SH-SY5Y (cell line): Measurements from ENCODE around the gene KRTAP1-3.

ENCODE experiments used
- GATA2 ChIP-seq: IDR thresholded peaks from 2 replicates; pipeline ENCODE4 v1.6.1; 2011; ENCODE audit warnings: mild to moderate bottlenecking, low read depth, low read length
- GATA3 ChIP-seq: IDR thresholded peaks from 2 replicates; pipeline ENCODE4 v1.6.1; 2011; ENCODE audit warnings: low read depth, mild to moderate bottlenecking, low read length, moderate library complexity

The KRTAP1-3 gene

DNA sequence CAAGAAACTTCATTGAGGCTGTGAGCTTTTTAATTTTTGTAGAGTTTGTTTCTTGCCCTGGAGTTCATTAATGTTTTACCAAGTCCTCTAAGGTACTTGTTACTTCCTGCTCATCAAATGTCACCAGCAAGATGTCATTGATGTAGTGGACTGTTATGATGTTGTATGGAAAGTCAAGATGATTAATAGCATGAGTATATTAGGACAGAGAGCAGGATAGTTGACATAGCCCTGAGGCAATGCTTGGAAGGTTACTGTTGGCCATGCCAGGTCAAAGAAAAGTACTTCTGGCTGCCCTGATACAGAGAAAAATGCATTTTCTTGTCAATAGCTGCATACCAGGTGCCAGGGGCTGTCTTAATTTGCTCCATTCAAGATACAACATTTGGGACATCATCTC, 14.3 kb downstream of the KRTAP1-3 start:
- TF ChIP-seq GATA3 (no peak), GATA2 (no peak)

- TF ChIP-seq GATA3 (no peak), GATA2 (no peak)
Observed at GRCh38 chr17:41019415-41019814, 15.3 kb downstream of the KRTAP1-3 start.

GRCh38 chr17:41018541-41018940, 16.1 kb downstream of the KRTAP1-3 start:
- no peak for TF ChIP-seq GATA2
- TF ChIP-seq GATA3, result no peak

- TF ChIP-seq GATA3 (no peak), GATA2 (no peak)
Observed at GRCh38 chr17:41016578-41017215, 18.0 kb downstream of the KRTAP1-3 start.

DNA sequence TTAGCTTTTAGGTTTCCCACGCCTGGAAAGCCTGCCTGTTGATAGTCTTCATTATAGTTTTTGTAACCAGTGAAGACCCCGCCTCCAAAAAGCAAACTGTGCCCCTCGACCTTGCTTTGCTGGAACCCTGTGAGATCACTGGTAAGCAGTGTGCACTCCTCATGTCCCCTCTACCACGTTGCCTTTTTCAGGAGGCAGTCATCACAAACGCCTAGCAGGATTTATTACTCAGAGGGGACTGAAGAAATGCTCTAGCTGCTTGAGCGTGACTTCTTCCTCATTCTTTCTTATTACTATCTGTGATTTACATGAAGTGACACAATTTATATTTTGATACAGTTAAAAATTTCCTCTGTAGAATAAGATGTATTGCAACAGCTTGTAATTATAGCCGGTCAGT, 19.2 kb downstream of the KRTAP1-3 start:
- TF ChIP-seq GATA2 (no peak), GATA3 (no peak)

DNA sequence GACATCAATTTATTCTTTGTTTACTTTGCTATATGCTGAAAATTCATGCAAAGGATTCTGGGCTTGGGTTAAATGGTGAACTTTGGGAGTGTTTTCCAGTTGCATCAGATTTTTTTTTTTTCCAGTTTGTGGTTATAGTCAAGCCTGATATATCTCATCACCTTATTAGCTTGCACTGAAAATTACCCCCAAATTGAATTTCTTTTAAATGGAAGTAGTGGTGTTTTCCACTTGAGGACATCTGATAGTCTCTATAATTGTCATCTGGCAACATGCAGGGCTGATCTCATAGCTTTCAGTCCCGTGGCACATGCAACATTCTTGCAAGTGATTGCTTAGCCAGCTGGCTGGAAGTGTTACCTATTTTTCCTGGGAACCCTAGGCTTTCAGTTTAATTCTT, 21.1 kb downstream of the KRTAP1-3 start:
- no peak for TF ChIP-seq GATA3
- TF ChIP-seq GATA2, result no peak

- TF ChIP-seq GATA3, result no peak
Observed at GRCh38 chr17:41013181-41013580, 21.5 kb downstream of the KRTAP1-3 start.

- no peak for TF ChIP-seq GATA2
- no peak for TF ChIP-seq GATA3
Observed at GRCh38 chr17:41012326-41013120, 22.2 kb downstream of the KRTAP1-3 start.

DNA sequence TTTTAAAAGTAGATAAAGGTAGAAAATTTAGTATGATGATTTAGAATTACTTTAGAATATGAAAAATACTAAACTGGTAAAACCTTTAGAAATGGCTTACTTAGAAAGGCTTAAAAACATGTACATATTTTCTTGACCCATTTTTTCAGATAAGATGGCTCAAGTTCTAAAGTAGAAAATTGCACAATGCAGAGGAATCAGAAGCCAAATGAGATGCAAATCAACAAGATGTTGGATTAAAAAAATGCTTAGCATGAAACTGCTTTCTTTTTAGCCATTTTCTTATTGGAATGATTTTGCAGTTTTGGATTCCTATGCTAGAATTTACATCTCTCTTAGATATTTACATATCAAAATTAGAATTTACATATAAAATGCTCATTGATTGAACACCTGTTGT, 24.2 kb downstream of the KRTAP1-3 start:
- TF ChIP-seq GATA2 (no peak), GATA3 (no peak)

GRCh38 chr17:41009936-41010335, 24.7 kb downstream of the KRTAP1-3 start:
- TF ChIP-seq GATA2 (no peak), GATA3 (no peak)

DNA sequence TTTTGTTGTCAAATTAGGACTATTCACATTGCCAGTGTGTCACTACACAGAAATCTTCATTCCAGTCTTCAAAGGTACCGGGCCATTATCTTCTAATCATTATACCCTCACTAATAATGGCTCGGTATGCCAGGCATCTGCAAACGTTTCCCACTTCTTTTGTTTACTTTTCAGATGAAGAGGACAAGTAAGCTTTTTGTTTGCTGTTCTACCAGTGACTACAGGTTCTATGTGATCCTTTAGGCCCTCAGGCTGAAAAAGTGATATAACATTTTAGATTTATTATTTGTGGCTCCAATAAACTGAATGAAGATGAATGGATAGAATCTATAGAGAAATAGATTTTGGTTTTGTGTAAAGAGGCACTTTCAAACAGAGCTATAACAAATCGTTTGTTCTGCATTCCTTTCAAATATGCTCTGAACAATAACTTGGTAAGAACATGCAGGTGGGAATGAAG, 25.3 kb downstream of the KRTAP1-3 start:
- no peak for TF ChIP-seq GATA3
- TF ChIP-seq GATA2, result no peak

DNA sequence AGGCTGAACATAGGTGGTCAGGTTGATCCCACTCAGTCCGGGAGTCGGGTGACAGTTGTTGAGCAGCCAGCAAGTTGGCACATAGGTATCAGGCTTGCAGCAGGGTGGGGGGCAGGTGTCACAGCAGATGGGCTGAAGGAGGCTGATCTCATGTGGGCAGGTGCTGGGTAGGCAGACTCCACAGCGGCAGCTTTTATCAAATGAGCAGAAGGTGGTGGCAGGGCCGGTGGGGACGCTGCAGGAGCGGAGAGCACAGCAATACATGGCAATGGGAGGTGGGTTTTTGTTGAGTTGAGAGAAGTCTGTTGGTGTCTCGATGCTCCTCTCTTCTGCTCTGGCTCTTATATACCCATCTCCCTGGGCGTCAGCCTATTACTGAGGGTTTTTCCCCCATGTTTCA, 25.9 kb downstream of the KRTAP1-3 start, which contains the start of gene KRTAP3-1:
TSS of gene KRTAP3-1 (minus strand) at position 318 of the 400 bp plus-strand sequence. CDS start at position 264, 54 bp downstream.
- TF ChIP-seq GATA2, result no peak
- TF ChIP-seq GATA3, result no peak

GRCh38 chr17:41004397-41004796, 30.3 kb downstream of the KRTAP1-3 start:
- TF ChIP-seq GATA2 (no peak), GATA3 (no peak)

GRCh38 chr17:41003926-41004325, 30.7 kb downstream of the KRTAP1-3 start:
- TF ChIP-seq GATA2 (no peak), GATA3 (no peak)

DNA sequence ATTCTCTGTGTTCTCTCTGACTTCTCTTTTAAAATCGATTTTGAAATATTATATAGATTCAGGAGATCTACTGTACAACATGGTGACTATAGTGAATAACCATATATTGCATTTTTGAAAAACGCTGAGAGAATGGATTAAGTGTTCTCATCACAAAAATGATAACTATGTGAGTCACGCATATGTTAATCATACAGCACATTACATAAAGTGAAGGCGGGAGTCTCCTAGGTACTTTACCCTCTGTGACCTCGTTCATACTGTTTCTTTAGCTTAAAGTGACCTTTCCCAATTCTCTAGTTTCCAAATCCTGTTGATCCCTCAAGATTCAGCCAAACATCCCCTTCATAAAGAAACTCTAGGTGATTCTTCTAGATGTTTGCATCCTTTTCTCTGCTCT, 31.9 kb downstream of the KRTAP1-3 start:
- no peak for TF ChIP-seq GATA2
